Suprapubic skin (tissue), 4 donors: ENCODE data around the gene SMARCC1. TPM values are rescaled to one million over a fixed set of nuclear protein-coding genes. Genes with fewer than 3 reads are reported as not detected.

ENCODE experiments used
- DNase-seq, 2 donors: peaks; one replicate each; pipeline ENCODE4 v3.0.0-alpha.2; 2019; ENCODE audit warnings: low spot score in 2 of 2
- H3K27ac ChIP-seq: fragments of 200-600 bp; sonication (generic); one replicate; pipeline ENCODE4 v1.5.1; 2019
- H3K27me3 ChIP-seq: fragments of 200-600 bp; sonication (generic); one replicate; pipeline ENCODE4 v1.5.1; 2019
- H3K36me3 ChIP-seq: fragments of 200-600 bp; sonication (generic); one replicate; pipeline ENCODE4 v1.5.1; 2019
- H3K4me1 ChIP-seq: fragments of 200-600 bp; sonication (generic); one replicate; pipeline ENCODE4 v1.5.1; 2019
- H3K4me3 ChIP-seq: fragments of 200-600 bp; sonication (generic); one replicate; pipeline ENCODE4 v1.5.1; 2019; ENCODE audit warnings: mild to moderate bottlenecking
- H3K9me3 ChIP-seq: fragments of 200-600 bp; sonication (generic); one replicate; pipeline ENCODE4 v1.5.1; 2019
- EP300 ChIP-seq: sonication (generic); formaldehyde crosslinking; IDR thresholded peaks from one replicate; pipeline ENCODE4 v1.6.1; 2017; ENCODE audit warnings: antibody characterized with exemption
- POLR2A ChIP-seq, 2 donors: fragments of 450-650 bp; IDR thresholded peaks; one replicate each; pipeline ENCODE4 v1.6.1; 2017; ENCODE audit warnings: antibody characterized with exemption in 2 of 2, mild to moderate bottlenecking in 2 of 2, moderate library complexity in 2 of 2
- POLR2AphosphoS5 ChIP-seq, 3 donors: sonication (generic); formaldehyde crosslinking; IDR thresholded peaks; one replicate each; pipeline ENCODE4 v1.6.1; 2017; ENCODE audit warnings: antibody characterized with exemption in 3 of 3
- WGBS: methylation state at CpG from one replicate; pipeline ENCODE4 v1.1.5; 2018; 5-methylcytosine and 5-hydroxymethylcytosine counted together
- total RNA-seq, 4 donors: library from RNA; depleted of rRNA; stranded (reverse); fragments of >200 nt; gene quantifications; one replicate each; pipeline ENCODE4 v1.1.0, GENCODE V29; 2016
- TF ChIP-seq, protein P1 (sequence below), 2 donors: fragments of 200-600 bp in 1 of 2; fragments of 450-650 bp in 1 of 2; sonication (generic) in 1 of 2; IDR thresholded peaks; one replicate each; pipeline ENCODE4 v1.5.1; 2016 to 2019; ENCODE audit warnings: antibody characterized with exemption in 2 of 2, mild to moderate bottlenecking in 1 of 2, moderate library complexity in 1 of 2

SMARCC1 gene
- total RNA-seq, 4 donors from 2014 or later = 41.0 to 75.5 (median 58.1) TPM

DNA sequence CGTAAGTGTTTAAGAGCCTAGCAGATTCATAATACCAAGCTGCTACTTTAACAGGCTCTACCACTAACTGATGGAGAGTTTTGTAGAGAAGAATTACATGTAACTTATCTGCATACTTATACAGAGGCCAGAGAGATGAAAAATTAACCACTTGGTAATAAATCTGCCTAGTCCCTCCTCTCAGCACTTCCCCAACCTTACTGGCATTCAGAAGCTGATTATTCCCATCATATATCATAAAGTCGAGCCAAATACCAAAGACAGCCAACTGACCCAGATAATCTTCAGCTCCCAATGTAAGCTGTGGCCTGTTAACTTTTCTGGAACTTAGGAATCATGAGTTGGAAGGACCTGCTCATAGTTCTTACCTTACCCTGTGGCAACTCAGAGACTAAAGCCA is 177.5 kb downstream of the SMARCC1 start:
- H3K27me3 ChIP-seq = no peaks in the 10 kb centered on the region
- no peak for TF ChIP-seq POLR2A (IDR thresholded peaks at IDR 0.05)
- no peak for TF ChIP-seq EP300
- no peak for TF ChIP-seq POLR2AphosphoS5 (IDR thresholded peaks at IDR 0.05)
- TF ChIP-seq, protein P1, sequence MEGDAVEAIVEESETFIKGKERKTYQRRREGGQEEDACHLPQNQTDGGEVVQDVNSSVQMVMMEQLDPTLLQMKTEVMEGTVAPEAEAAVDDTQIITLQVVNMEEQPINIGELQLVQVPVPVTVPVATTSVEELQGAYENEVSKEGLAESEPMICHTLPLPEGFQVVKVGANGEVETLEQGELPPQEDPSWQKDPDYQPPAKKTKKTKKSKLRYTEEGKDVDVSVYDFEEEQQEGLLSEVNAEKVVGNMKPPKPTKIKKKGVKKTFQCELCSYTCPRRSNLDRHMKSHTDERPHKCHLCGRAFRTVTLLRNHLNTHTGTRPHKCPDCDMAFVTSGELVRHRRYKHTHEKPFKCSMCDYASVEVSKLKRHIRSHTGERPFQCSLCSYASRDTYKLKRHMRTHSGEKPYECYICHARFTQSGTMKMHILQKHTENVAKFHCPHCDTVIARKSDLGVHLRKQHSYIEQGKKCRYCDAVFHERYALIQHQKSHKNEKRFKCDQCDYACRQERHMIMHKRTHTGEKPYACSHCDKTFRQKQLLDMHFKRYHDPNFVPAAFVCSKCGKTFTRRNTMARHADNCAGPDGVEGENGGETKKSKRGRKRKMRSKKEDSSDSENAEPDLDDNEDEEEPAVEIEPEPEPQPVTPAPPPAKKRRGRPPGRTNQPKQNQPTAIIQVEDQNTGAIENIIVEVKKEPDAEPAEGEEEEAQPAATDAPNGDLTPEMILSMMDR (IDR thresholded peaks at IDR 0.05) = no peak
- H3K27ac ChIP-seq = no peak overlapping the region
- 80% methylated on average over 2 of the region's 2 CpGs for WGBS
- H3K4me1 ChIP-seq = no peaks in the 10 kb centered on the region
- no peaks in the 10 kb centered on the region for H3K9me3 ChIP-seq
- peaks cover 48% of the 10 kb centered on the region for H3K36me3 ChIP-seq
- no peak overlapping the region for H3K4me3 ChIP-seq
- DNase-seq = no peak

DNA sequence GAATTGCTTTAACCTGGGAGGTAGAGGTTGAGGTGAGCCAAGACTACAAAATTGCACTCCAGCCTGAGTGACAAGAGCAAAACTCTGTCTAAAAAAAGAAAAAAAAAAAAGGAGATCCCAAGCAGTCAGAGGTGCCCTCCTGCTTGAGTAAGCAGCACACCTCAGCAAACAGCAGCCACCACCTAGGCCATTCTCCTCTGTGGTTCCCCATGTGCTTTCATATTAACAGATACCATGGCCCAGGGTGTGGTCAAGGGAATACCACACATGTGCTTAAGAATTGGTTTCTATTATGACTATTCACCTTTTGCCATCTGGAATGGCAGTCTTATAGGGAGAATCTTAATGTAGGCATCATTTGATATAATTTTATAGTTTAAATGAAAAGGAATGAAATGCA is 178.4 kb downstream of the SMARCC1 start:
- H3K27ac ChIP-seq = no peak overlapping the region
- no peaks in the 10 kb centered on the region for H3K4me1 ChIP-seq
- no peaks in the 10 kb centered on the region for H3K9me3 ChIP-seq
- peaks cover 44% of the 10 kb centered on the region for H3K36me3 ChIP-seq
- TF ChIP-seq, protein P1 (IDR thresholded peaks at IDR 0.05) = no peak
- no peak for TF ChIP-seq POLR2A (IDR thresholded peaks at IDR 0.05)
- no peak for TF ChIP-seq EP300
- TF ChIP-seq POLR2AphosphoS5 (IDR thresholded peaks at IDR 0.05) = no peak
- DNase-seq = no peak
- no peak overlapping the region for H3K4me3 ChIP-seq
- no peaks in the 10 kb centered on the region for H3K27me3 ChIP-seq

DNA sequence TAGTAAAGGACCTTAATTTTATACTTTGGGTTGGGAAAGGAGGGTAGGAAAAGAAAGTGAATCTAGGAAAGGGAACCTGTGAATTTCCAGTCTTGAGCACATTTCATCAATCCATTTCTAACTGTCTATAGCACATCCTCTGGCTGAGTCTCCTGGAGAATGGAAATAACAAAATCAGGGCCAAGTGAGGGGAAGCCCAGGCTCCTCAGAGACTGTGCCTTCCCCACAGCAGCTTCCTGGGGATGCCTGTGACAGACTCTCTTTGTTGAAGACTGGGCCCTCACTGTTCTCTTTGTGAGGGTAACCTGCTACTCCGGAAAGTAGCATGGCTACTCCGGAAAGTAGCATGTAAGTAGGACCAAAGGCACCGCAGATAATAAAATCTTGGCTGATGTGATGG is 180.4 kb downstream of the SMARCC1 start:
- Histone ChIP-seq H3K36me3 (peaks cover 39% of the 10 kb centered on the region), H3K27me3 (no peaks in the 10 kb centered on the region), H3K4me3 (no peak overlapping the region), H3K27ac (no peak overlapping the region), H3K9me3 (no peaks in the 10 kb centered on the region), H3K4me1 (no peaks in the 10 kb centered on the region)
- no peak for DNase-seq
- WGBS = 72% methylated on average over 3 of the region's 3 CpGs
- no peak for TF ChIP-seq POLR2AphosphoS5 (IDR thresholded peaks at IDR 0.05)
- TF ChIP-seq POLR2A (IDR thresholded peaks at IDR 0.05) = no peak
- TF ChIP-seq, protein P1 (IDR thresholded peaks at IDR 0.05) = no peak
- TF ChIP-seq EP300 = no peak

DNA sequence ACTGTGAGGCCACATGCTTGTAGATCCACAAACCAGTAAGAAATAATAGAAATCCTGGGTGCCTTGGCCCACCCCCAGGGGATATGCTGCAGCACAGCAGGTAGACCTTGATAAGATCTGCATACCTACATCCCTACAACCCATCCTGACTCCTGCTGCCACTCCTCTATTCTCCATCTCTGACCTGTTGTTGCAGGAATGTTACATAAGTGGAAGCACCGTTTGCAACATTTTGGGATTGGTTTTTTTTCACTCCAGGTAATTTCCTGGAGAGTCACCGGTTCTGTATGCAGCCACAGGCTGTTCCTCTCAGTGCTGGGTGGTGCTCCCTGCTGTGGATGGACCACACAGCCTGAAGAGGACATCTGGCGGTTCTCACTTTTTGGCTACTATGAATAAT is 186.9 kb downstream of the SMARCC1 start:
- H3K36me3 ChIP-seq = peaks cover 57% of the 10 kb centered on the region
- no peak overlapping the region for H3K27ac ChIP-seq
- TF ChIP-seq POLR2A (IDR thresholded peaks at IDR 0.05) (no peak), EP300 (no peak), POLR2AphosphoS5 (IDR thresholded peaks at IDR 0.05) (no peak)
- TF ChIP-seq, protein P1 (IDR thresholded peaks at IDR 0.05) = no peak
- H3K4me3 ChIP-seq = no peak overlapping the region
- no peaks in the 10 kb centered on the region for H3K9me3 ChIP-seq
- 61% methylated on average over 3 of the region's 3 CpGs for WGBS
- H3K4me1 ChIP-seq = no peaks in the 10 kb centered on the region
- no peaks in the 10 kb centered on the region for H3K27me3 ChIP-seq
- no peak for DNase-seq

DNA sequence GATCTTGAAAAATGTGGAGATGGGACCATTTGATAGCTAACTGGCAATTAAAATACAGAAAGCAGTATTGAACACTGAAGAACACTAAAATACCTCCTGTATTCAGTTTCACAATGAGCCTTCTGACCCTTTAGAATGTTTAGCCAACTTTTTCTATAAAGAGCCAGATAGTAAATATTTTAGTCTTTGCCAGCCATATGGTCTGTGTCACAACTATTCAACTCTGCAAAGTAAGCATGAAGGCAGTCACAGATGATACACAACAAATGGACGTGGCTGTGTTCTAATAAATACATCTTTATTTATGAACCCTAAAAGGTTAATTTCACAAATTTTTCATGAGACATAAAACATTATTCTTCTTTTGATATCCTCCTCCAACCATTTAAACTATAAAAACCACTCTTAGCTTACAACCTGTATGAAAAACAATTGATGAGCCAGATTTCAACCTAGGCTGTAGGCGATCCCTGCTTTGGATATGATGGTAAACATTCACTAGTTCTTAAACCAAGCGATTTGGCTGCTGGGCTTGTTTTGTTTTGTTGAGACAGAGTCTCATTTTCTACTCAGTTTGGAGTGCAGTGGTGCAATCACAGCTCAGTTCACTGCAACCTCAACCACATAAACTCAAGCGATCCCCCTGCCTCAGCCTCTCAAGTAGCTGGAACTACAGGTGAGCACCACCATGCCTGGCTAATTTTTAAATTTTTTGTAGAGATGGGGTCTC is 189.5 kb downstream of the SMARCC1 start:
- H3K27me3 ChIP-seq = no peaks in the 10 kb centered on the region
- WGBS = 87% methylated on average over 4 of the region's 4 CpGs
- H3K27ac ChIP-seq = no peak overlapping the region
- peaks cover 67% of the 10 kb centered on the region for H3K36me3 ChIP-seq
- H3K9me3 ChIP-seq = no peaks in the 10 kb centered on the region
- no peak for TF ChIP-seq EP300
- TF ChIP-seq POLR2A (IDR thresholded peaks at IDR 0.05) = no peak
- TF ChIP-seq, protein P1 (IDR thresholded peaks at IDR 0.05) = no peak
- TF ChIP-seq POLR2AphosphoS5 (IDR thresholded peaks at IDR 0.05) = no peak
- H3K4me3 ChIP-seq = no peak overlapping the region
- DNase-seq = no peak
- no peaks in the 10 kb centered on the region for H3K4me1 ChIP-seq
